Left forelimb (tissue), 1 donor: ENCODE results near the gene TRIM54.
A peak's percentile ranks its signal among the peaks of the same experiment; 100 is the strongest.
"Not testable (repeated sequence)": the region's sequence is repeated elsewhere in the genome, so short reads cannot be mapped to it uniquely, and the experiment has no call there.

ENCODE experiments used
- DNase-seq: peaks from one replicate; pipeline ENCODE4 v3.0.0-alpha.2; 2018; ENCODE audit warnings: low spot score

The TRIM54 gene

DNA sequence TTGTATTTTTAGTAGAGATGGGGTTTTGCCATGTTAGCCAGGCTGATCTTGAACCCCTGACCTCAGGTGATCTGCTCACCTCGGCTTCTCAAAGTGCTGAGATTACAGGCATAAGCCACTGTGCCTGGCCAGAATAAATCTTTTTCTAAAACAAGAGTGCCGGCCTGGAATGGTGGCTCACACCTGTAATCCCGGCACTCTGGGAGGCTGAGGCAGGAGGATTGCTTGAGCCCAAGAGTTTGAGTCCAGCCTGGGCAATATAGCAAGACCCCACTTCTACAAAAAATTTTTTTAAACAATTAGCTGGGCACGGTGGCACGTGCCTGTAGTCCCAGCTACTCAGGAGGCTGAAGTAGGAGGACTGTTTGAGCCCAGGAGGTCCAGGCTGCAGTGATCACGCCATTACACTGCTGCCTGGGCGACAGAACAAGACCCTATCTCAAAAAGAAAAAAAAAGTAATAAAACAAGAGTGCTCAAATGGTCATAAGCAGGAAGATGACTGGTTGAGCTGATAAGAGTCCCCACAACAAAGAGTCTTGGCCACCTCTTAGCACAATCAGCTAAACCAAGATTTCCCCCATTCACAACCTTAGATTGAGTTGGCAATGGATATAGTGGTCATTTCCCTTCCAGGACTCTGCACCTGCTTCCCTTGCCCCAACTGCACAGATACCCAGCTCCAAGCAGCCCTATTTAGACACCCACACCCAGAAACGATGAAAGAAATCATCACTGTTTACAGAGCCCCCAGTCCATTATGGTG lies 31.8 kb downstream of the TRIM54 start:
- DNase-seq: no peak

DNA sequence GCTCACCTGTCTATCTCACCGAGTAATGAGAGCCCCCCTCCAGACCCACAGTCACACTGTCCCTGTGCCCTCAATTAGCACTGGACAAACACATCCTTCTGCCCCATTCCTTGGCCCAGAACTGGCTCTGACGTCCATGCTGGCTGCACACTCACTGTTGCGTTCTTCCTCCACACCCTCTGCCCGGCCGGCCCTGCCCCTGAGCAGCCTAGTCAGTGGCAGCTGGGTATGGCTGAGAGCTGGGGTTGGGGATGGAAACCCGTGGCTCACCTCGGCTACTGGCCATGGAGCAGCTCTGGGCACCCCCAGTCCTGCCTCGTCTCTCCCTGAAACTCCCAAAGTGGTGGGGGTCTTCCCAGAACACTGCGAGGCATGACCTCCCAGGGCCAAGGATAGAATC lies 32.5 kb downstream of the TRIM54 start:
- DNase-seq: no peak

GRCh38 chr2:27315122-27315521 lies 32.9 kb downstream of the TRIM54 start:
- DNase-seq: no peak

DNA sequence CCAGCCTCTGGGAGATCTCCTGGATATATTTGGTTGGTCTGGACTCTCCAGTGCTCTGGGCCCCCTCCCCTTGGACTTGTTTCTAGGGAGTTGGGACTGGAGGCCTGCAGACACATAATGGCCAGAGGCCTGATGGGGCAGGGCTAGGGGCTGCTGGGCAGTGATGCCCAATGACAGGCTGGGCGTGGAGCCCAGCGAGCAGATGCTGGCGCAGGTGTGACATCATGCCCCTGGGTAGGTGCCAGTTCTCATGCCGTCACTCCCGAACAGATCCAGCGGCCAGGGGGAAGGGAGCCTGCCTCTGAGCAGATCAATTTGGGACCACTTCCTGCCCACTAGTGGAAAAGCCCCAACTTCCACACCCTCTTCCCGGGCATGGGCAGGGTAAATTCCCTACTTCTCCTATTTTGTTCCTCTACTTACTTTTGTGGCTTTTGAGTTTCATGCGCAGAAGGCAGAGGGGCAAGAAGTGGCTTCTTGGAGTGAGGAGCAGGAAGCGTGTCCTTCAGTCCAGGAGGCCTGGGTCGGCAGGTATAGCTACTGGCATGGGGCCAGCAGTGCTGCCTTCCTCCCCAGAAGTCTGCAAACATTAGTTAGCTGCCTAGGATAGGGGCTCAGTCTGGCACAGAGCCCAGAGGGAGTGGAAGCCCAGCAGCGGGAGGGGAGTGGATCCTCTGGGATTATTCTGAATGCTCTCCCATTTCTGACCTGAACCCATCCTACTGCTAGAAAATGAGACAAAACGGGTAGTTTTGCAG lies 34.6 kb downstream of the TRIM54 start:
- no peak for DNase-seq

GRCh38 chr2:27319839-27320238 lies 37.6 kb downstream of the TRIM54 start:
- not testable (repeated sequence) for DNase-seq

GRCh38 chr2:27320958-27321543 lies 38.8 kb downstream of the TRIM54 start:
- no peak for DNase-seq

DNA sequence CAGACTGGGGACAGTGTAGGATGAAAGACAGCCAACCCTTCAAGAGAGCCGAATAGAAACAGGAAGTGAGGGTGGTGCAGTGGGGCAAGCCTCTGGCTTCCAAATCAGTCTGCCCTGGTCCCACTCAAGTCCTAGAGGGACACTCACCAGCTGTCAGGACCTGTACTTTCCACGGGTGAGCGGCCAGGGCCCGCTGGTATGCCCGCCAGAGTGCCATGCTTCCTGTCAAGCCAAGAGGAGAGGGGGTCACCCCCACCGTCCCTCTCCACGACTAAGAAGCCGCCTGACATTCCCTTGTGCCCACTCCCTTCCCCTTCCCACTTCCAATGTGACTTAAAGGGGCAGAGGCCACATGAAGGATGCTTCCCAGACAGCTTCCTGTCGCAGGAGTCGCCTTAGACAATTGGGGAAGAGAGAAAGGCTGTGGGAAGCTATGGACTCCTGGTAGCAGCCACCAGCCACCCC lies 40.1 kb downstream of the TRIM54 start:
- DNase-seq: no peak

DNA sequence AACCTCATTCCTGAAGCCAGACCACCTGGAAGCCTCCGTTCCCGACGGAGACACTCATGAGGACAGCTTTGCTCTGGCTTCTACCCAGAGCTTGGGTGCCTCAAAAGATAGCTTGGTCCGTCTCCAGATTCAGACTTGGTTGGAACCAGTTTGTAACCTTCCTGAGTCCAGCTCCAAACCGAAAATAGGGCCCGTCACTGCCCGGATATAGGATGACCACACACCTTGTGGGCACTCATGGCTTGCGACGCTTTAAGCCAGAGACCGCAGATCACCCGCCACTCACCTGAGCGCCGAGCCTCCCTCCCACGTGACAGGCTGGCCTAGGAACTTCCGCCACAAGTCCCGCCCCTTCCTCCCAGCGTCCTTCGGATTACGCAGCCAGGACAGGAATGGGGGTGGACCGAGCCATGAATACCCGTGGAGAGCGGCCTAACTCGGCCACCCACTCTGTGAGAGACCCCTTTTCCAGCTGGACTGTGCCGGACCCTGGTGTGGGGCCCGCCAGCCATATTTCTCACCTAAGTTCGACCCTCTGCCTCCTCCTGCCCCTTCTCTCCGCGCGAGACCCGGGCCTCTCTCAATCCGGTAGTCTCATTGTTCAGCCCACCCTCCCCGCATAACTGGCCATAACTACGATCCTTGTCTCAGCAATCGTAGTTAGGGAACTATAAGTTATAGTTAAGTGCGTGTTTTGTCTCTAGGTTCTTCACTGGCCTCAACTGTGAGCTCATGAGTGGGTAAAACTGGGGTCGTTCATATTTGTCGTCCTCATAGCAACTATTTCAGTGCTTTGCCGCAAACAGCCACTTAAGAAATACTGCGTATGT lies 40.8 kb downstream of the TRIM54 start, which contains the start of gene MPV17:
Gene MPV17, minus strand, starts transcription at position 332 of the 830 bp plus-strand sequence. CDS start 580 bp downstream, outside the sequence.
- peak; percentile 93 for DNase-seq

GRCh38 chr2:27323596-27324285 lies 41.5 kb downstream of the TRIM54 start:
- no peak for DNase-seq

GRCh38 chr2:27324720-27325119 lies 42.5 kb downstream of the TRIM54 start:
- no peak for DNase-seq

DNA sequence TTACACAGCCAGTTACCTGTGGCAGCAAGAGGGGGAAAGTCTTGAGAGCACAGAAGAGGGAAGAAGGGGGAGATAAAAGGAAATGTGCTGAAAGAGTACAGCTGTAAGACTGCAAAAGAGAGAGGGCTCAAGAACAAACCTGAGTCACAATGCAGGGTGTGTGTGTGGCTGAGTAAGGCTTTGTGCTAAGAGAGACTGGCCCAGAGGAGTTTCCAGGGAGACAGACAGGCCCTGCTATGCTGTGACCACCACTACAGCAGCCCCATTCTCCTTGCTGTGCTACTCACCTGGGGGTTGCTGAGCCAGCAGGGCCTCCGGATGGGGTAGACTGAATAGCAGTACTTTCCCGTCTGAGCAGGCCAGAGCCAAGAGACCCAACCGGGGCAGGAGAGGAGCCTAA lies 53.1 kb downstream of the TRIM54 start:
- DNase-seq: no peak

- DNase-seq: no peak
These were observed 53.9 kb downstream of the TRIM54 start for GRCh38 chr2:27336173-27336572.

DNA sequence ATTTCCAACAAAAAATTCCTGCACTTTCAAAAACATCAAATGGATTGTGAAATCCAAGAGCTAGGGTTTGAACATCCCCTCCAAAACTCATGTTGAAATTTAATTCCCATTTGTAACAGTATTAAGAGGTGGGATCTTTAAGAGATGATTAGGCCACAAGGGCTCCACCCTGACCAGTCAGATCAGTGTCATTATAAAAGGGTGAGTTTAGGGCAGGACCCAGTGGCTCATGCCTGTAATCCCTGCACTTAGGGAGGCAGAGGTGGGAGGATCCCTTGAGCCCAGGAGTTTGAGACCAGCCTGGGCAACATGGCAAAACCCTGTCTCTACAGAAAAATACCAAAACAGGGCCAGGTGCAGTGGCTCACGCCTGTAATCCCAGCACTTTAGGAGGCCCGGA lies 65.4 kb downstream of the TRIM54 start:
- no peak for DNase-seq

GRCh38 chr2:27350106-27350693 lies 68.0 kb downstream of the TRIM54 start:
- no peak for DNase-seq

DNA sequence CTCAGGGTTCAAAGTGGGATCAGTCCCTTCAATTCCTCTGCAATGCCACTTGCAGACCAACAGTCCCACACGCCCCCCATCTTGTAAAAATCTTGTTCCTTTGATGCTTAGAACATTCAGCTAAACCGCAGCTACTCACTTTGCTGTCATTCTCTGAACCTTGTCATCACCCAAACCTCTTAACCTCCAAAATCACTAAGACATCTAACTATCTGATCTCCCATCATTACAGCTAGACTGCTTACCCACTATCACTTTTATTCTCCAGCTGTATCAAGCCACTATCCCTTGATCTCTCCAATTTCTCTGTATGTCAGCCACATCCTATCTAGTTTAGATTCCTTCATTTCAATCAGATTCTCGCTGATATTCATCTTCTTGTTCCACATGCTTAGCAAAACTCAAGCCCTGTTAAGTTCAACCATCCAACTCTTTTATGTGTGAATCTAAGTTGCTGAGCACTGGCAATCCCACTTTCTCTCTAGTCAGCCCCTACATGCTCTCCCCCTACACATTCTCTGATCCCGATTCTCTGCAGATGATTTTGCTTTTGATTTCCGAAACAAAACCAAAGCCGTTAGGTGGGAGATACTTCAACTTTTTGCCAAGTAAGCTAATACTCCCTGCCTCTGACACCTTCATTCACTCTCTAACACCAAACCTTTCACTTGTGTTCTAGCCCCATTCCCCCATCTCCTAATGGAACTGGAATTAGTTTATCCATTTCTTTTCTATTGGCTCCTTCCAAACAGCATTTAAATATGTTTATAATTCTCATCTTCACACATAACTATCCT lies 69.8 kb downstream of the TRIM54 start:
- no peak for DNase-seq

GRCh38 chr2:27353386-27353761 lies 71.1 kb downstream of the TRIM54 start:
- DNase-seq: not testable (repeated sequence)

DNA sequence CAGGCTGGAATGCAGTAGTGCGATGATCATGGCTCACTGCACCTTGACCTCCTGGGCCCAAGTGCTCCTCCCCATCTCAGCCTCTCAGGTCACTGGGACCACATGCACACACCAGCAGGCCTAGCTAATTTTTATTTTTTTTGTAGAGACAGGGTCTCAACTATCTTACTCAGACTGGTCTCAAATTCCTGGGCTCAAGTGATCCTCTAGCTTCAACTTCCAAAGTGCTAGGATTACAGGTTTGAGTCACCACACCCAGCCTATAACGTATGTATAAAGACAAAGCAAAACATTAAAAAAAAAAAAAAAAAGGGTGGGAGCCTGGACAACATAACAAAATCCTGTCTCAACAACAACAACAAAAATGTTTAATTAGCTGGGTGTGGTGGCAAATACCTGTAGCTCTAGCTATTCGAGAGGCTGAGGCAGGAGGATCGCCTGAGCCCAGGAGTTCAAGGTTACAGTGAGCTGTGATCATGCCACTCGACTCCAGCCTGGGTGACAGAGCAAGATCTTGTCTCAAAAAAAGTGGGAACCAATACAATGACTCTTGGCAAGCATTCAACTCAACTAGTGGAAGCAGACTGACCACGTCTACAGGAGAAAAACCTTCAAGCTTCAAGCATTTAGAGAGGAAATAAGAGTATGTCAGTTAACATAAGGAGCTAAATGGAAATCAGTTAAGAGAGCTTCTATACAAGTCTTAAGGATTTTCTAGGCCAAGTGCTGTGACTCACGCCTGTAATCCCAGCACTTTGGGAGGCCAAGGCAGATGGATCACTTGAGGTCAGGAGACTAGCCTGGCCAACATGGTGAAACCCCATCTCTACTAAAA lies 71.8 kb downstream of the TRIM54 start:
- no peak for DNase-seq

- DNase-seq: no peak
These were observed 72.3 kb downstream of the TRIM54 start for GRCh38 chr2:27354597-27354927.

DNA sequence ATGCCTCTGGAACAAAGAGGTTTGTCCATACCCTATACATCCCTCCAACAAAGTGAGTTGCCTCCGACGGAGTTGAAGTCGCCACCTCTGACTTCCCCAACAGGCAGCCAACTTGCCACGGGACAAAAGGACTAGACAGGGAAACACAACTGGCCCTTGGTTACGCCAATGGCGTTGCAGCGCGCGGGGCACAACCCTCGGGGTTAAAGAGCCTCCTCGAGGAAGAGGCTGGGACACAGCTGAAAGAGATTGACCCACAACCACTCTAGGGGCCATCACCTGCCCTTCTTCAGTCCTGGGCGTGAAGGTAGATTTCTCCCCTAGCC lies 73.8 kb downstream of the TRIM54 start:
- DNase-seq: peak; percentile 67
